Cerebellar nuclear complex (tissue), 1 donor: ENCODE measurements around the gene MEDAG.

ENCODE experiments used
- DNase-seq, 2 experiments: peaks; one replicate each; lab custom pipeline; 2025; lab: John Stamatoyannopoulos, UW

Gene MEDAG

DNA sequence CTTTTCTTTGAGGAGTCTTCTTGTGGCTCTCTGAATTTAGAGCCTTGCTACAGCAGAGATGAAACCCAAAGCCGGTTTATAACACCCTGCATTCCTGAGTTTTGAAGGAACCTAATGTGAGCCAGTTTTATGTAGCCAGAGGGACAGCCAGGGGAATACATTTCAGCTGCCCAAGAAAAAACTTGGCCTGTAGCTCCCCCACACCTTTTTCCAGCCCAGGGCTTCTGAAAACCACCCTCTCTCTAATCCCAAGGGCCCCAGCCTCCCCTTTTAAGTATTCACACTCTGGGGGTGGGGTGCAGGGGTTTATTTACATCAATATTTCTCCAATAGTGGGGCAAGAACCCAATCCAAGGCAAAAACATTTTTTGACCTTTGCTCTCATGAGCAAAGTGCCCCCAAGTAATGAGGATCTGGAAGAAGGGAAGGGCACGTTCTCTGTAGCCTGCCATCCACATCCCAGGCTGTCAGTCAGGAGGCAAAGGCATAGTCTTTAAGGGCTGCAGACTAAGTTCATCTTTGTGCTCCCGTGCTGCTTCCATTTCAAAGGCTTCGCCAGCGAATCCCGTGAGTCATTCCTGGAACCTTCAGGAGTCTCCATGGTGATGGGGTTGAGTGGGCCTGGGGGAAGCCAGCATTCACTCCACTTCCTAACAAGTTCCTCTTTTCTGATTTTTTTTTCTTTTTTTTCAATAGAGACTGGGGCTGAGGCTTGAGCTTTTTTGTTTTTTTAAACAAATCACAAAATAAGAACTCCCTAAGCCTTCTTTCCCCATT, 33.2 kb upstream of the MEDAG start:
- no peak for DNase-seq

GRCh38 chr13:30873499-30873898, 32.6 kb upstream of the MEDAG start:
- no peak for DNase-seq

DNA sequence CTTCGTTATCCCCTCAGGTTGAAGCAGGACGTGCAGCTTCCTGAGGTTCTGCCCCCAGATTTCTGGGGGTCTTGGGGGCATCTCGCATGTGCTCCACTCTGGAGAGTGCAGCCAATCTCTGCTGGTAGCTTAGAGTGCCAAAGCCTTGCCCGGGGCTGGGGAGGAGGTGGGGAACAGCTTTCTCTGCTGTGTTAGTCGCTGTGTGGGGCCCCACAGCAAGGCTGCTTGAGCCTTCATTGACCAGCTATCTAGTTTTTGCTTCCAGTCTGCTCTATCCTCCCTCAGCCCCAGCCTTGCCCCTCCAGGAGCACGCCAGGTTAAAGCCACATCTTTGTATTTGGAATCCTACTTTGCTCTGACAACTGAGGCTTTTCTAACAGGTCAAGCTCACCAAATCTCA, 32.0 kb upstream of the MEDAG start:
- no peak for DNase-seq

- DNase-seq, result no peak
Measured at GRCh38 chr13:30874561-30874960, 31.5 kb upstream of the MEDAG start.

DNA sequence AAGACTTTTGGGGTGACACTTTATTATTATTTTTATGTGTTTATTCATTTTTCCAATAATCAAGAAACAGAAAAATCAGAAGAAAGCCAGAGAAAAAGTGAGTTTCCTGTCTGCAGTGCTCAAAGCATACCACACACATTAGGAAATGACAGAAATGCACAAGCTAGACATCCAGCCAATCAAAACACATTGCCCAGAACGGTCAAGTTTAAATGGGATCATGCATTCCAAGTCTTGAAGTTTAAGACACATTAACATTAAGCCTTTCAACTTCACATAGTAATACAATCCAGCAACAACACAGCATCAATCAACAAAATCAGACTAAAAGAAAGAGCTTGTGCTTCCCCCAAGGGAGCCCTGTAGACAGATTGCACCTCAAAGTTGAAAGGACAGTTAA, 28.7 kb upstream of the MEDAG start:
- no peak for DNase-seq

GRCh38 chr13:30880151-30880855, 25.8 kb upstream of the MEDAG start:
- no peak for DNase-seq

DNA sequence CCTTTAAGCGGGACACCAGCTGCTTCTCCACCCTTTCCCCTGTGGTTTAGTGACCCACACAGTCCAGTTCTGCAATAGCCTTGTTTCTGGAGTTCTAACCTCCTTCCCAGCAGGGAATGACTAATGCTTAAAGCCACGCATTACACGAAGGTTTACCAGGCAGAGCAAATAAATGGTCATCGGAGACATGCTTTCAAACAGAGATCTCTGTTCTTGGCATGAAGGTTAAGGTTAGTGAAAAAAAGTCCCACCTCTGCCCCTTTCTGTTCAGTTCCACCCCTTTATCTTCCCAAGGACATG, 25.3 kb upstream of the MEDAG start:
- no peak for DNase-seq

DNA sequence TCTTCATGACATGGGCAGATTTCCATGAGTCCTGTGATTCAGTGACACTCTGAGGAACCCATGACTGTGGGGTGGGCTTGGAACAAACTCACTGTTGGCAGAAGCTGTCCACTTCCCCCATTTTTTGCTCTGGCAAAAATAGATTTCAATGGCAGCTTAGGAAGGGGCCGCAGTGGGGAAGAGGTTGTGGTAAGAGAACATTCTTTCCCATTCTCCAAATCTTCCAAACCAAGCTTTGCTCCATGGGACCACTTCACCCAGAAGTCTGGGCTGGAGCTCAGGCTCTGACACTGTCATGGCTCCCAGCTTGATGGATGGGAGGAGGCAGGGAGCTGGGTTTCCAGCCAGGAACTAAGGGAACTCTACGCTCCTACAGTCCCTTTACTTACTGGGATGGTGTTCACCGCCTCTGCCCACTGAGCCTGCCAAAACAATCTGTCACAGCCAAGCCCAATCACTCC, 24.9 kb upstream of the MEDAG start:
- no peak for DNase-seq

DNA sequence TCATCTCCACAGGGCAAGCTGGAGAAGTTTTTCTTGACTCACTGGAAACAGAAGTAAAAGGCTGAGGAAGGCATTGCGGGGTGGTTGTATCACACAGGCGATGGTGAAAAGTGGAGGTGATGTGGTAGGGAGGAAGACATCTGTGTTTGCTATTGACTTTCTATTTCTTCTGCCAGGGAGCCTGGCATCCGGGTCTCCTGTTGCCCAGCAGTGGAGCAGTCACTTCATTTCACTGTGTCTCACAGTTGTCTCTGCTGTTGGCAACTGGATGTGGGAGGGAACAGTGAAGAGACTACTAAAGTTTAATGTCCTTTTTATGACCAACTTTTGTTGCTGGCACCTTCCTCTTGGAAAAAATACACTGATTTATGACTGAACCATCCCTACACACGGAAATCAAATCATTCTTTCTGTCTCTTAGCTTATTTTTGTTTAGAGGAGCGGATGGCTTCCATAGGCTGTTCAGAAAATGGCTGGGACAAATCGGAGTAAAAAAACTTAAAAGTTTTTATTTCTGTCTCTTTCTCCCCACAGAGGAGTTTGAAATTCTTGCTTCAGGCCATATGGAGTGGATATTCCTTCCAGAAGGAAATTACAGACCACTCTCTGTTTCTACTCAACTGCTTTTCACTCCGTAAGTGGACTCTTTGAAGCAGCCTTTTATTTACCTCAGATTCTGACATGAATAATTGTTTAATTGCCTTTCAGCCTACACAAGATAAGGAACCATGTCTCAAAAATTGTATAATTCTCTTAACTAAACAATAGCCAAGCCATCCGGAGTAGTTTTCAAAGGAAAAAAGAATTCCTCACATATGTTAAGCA, 23.8 kb upstream of the MEDAG start:
- DNase-seq, result no peak

GRCh38 chr13:30882996-30883766, 22.9 kb upstream of the MEDAG start:
- no peak for DNase-seq

DNA sequence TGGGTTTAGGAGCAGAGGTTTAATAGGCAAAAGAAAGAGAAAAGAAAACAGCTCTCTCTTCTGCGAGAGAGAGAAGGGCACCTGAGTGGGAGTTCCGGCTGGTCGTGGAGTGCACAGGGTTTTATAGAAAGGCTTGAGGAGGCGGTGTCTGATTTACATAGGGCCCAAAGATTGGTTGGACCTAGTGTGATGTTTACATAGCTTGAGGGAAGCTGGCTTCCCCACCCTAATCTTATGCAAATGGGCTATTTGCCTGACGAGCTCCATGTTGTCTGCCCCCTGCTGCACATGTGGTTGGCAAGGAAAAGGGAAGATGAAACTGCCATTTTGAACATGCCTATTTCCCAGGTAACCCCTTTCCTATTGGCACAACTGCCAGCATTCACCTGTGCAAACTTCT, 21.5 kb upstream of the MEDAG start:
- DNase-seq, result no peak

- DNase-seq, result no peak
Measured at GRCh38 chr13:30889196-30889690, 16.8 kb upstream of the MEDAG start.

- no peak for DNase-seq
Measured at GRCh38 chr13:30892966-30893365, 13.1 kb upstream of the MEDAG start.

- DNase-seq, result no peak
Measured at GRCh38 chr13:30895773-30896172, 10.3 kb upstream of the MEDAG start.

DNA sequence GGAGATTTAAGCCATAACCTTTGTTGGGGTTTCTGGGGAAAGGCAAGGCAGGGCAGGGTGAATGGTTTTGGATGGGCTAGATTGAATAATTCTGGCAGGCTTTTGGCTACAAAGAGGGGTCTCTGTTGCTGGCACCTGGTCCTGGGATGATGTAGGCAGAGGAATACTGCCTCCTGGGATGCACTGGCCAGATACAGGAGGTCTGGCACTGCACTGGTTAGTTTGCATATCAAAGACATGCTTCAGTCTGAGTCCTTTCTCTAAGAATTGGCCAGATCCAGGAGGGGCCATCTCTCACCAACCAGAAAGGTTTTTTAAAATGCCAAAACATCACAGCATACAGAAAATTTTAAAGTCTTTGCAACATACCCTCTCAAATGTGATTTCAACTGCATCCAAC, 8.0 kb upstream of the MEDAG start:
- DNase-seq, result no peak

- DNase-seq, result no peak
Measured at GRCh38 chr13:30898678-30899241, 7.3 kb upstream of the MEDAG start.

DNA sequence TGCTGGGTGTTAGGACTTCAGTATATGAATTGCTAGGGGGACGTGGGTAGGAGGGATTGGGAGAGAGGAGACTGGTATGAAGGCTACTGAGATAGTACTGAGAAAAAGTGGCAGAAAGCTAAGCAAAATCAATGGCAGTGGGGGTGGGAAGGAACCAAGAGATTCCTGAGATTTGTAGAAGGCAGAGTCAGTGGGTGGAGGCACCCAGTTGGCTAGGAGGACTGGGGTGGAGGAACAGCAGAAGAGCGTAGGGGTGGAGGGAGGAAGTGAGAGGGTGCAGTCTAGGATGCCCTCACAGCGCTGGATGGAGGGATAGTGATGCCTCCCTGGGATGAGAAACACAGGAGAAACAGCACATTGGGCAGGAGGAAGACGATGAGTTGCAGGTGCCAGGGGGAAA, 5.6 kb upstream of the MEDAG start:
- DNase-seq, result no peak

DNA sequence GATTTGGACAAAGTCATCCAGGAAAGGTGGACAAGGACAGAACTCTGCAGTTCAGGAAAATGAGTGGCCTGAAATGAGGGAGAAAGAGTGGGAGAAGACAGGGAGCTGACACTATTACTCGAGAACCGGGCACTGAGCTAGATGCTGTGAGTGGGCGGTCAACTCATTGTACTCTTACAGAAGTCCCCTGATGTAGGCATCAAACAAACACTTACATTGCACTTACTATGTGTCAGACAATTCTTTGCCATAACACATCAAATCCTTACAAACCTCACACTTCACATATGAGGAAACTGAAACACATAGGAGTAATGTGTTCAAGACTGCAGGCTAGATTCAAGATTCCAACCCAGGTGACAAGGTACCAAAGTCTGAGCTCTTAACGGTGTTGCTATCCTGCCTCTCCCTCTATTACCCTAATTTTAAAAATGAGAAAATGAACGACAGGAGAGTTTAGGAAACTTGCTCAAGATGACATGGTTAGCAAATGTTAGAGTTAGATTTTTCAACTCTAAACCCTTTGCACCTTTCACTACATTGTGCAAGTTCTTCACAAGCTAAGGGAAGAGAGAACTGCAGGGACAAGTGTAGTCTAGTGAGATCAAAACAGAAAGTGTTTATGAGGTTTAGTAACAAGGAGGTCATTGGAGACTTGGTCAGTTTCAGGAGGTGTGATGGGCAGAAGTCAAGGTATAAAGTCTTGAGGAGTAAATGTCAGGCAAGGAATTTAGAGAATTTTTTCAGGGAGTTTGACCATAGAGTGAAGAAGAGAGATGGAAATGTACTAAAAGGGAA, 4.9 kb upstream of the MEDAG start:
- DNase-seq, result no peak

- no peak for DNase-seq
Measured at GRCh38 chr13:30904043-30904442, 2.0 kb upstream of the MEDAG start.

DNA sequence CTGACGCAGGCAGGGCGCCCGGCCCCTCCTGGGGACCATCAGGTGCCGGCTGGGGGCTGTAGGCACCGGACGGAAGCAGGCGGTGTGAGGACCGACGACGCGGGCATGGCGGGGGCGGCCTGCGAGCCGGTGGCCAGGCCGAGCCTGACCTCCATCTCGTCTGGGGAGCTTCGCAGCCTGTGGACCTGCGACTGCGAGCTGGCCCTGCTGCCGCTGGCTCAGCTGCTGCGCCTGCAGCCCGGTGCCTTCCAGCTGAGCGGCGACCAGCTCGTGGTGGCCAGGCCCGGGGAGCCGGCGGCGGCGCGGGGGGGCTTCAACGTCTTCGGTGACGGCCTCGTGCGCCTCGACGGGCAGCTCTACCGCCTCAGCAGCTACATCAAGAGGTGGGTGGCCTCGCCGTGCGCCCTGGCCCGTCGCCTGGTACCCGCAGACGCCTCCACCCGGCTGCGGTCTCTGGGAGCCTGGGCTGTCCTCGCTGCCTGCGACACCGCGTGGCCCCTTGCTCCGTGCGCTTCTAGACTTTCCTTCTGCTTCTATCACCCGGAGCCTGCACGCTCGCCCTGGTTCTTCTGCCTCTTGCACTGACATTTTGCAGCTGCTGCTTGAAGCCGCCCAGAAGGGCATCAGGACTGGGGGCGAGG, 460 bp downstream of the MEDAG start:
- no peak for DNase-seq
